Frontal cortex (tissue), 4 donors: ENCODE data around the gene SEC22B. TPM values are rescaled to one million over a fixed set of nuclear protein-coding genes. Genes with fewer than 3 reads are reported as not detected.
"Not testable (repeated sequence)": the region's sequence is repeated elsewhere in the genome, so short reads cannot be mapped to it uniquely, and the experiment has no call there.

Experiments
- DNase-seq, 2 donors: peaks; one replicate each; pipeline ENCODE4 v3.0.0; 2012; ENCODE audit warnings: low spot score in 2 of 2
- FAIRE-seq: peaks from 2 replicates; lab custom pipeline; 2012; peaks lifted over from hg19 to GRCh38; lab: Jason Lieb, UNC
- small RNA-seq: library from RNA; depleted of rRNA; stranded (forward); fragments of <200 nt; gene quantifications from one replicate; pipeline ENCODE3, GENCODE V24; 2014
- total RNA-seq: library from RNA; depleted of rRNA; stranded (reverse); fragments of >200 nt; gene quantifications from one replicate; pipeline ENCODE4 v1.2.3, GENCODE V29; 2014
- donor health status: control.
- donor health status: control.
- donor health status: control.

SEC22B gene
- total RNA-seq, 1 donor from 2014 or later, result 26.1 TPM

GRCh38 chr1:120122262-120122893 is 53.9 kb downstream of the SEC22B start:
- not testable (repeated sequence) for FAIRE-seq, DNase-seq

GRCh38 chr1:120121830-120122229 is 54.5 kb downstream of the SEC22B start:
- DNase-seq, FAIRE-seq: not testable (repeated sequence)

GRCh38 chr1:120120525-120120924 is 55.8 kb downstream of the SEC22B start:
- not testable (repeated sequence) for DNase-seq, FAIRE-seq

DNA sequence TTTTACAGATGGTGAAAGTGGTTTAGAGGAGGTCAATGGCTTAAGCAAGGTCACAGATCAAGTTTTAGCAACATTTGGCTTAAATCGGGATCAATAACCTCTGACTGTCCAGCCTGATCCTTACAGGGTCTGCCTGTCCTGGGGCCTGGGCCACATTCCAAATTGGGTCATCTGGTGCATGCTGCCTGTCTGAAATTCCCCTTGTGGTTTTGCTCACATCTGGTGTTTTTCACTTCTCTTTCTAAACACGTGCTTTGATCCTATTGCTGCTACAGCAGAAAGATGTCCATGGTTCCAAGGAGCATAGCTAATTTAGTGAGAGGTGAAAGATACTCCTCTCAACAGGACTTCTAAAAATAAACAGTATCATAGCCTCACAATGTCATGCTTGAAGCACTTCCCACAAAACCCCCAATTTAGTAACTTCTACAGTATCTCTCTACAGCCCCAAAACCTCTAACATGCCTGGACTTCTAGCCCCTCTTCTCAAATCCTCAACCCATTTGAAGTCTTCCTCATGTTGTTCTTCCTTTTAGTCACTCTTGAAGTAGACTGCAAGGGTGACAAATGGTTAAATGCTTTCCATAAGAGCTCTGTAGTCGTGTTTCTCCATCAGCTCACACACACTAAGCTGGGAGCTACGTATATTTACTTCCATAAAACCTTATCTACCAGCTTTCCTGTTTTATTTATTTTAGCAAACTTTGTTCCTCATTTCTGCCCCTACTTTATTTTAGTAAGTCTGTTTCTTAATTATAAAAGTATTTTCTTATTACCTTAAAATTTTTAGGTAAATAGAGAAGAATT is 58.7 kb downstream of the SEC22B start:
- not testable (repeated sequence) for FAIRE-seq, DNase-seq

GRCh38 chr1:120116094-120116493 is 60.2 kb downstream of the SEC22B start:
- not testable (repeated sequence) for DNase-seq, FAIRE-seq

DNA sequence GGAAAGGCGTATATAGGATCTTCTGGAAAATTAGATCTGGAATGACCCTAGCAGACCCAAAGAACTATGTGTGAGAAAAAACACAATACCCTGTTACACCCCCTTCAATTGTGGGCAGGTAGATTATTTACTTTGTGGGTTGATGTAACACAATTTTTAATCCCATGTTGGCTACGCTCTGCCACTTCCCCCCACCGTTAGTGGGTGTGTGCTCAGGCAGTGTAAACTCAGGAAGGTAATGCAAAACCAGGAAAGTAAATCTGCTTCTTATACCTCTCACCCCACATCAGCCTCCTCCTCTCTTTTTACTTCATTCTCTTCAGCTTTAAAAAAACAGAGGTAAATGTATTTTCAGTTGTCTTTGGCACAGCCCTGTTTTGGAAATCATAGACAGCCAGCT is 63.2 kb downstream of the SEC22B start:
- FAIRE-seq, DNase-seq: not testable (repeated sequence)

DNA sequence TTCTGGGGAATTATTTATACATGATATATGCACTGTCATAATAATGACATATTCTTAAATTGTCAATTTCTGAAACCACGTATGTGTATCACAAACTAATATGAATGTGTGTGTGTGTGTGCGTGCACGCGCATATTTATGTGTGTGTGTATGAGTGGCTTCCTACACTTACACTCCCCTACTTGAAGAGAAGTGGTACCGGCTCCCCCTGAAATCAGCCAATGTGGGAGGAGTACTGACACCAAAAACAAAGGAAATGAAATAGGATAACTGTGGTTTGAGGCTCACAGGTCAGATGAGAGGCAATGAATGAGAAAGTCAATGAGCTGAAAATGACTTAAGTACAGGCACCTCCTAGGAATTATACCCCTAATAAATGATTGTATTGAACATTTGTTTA is 64.1 kb downstream of the SEC22B start:
- not testable (repeated sequence) for FAIRE-seq, DNase-seq

- not testable (repeated sequence) for FAIRE-seq, DNase-seq
These were observed 64.5 kb downstream of the SEC22B start for GRCh38 chr1:120111771-120112170.

DNA sequence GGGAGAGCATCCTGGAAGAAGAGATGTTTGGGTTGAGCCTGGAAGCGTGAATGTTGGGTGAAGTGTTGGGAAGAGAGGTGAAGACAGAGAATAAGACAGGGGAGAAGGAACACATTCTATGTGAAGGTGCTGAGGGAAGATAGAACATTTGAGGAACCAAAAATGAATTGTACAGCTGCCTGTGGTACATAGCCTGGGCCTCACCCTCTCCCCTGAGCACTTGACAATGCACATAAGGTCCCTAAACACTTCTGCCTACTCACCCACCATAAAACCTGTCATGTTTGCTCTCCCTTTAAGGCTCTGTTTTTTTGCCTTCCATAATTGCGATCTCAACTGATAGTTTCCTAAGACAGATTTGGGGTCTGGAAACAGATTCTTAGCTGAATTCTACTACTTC is 65.3 kb downstream of the SEC22B start:
- FAIRE-seq, DNase-seq: not testable (repeated sequence)

- not testable (repeated sequence) for FAIRE-seq, DNase-seq
These were observed 66.7 kb downstream of the SEC22B start for GRCh38 chr1:120109656-120110055.

GRCh38 chr1:120109180-120109579 is 67.1 kb downstream of the SEC22B start:
- DNase-seq, FAIRE-seq: not testable (repeated sequence)

- not testable (repeated sequence) for DNase-seq, FAIRE-seq
These were observed 71.0 kb downstream of the SEC22B start for GRCh38 chr1:120105288-120105687.

GRCh38 chr1:120103768-120104167 is 72.6 kb downstream of the SEC22B start:
- FAIRE-seq, DNase-seq: not testable (repeated sequence)

GRCh38 chr1:120101593-120101992 is 74.7 kb downstream of the SEC22B start:
- FAIRE-seq, DNase-seq: not testable (repeated sequence)

Small RNA genes lying within 50 kb of the gene (small RNA-seq; reads per million reads assigned to genes)
- not detected for gene RNU6-465P

Other genes starting within 250 kb of the SEC22B start
- gene NOTCH2, start 106.9 kb downstream of the SEC22B start, total RNA-seq, result 21.2 TPM
- 6.5 TPM for gene NBPF8, start 238.5 kb upstream of the SEC22B start, total RNA-seq